ACHN (cell line): ENCODE measurements around the gene IL20.
A peak's percentile ranks its signal among the peaks of the same experiment; 100 is the strongest.

ENCODE experiments used
- DNase-seq: peaks from one replicate; pipeline ENCODE4 v3.0.0-alpha.2; 2015
- in situ Hi-C: cut with HindIII; loops from 2 replicates; pipeline ENCODE4 v1.10.0; 2017; ENCODE audit warnings: low sequenced_read_pairs, low pct_ligation_motif_present, low pct_unique_long_range_greater_than_20kb

Gene IL20

DNA sequence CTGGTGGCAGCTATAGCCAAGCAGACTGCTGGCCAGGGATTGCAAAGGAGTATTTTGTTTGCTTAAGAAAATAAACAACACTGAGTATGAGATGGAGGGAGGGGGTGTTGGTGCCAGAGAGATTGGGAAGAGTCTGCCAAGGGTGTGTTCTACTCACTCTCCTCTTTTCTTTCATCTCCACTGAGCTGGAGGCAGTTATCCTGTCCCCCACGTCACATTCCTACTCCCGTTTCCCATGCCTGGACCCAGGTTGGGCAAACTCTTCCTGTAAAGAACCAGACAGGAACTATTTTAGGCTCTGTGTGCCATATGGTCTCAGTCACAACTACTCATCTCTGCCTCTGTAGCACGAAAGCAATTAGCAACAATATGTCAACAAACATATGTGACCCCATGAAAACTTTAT lies 30.4 kb downstream of the IL20 start:
- no peak for DNase-seq
- in situ Hi-C loops = no loop called here

- in situ Hi-C loops = no loop called here
- DNase-seq = no peak
These were observed 30.8 kb downstream of the IL20 start for GRCh38 chr1:206896261-206896660.

- DNase-seq = no peak
- in situ Hi-C loops = no loop called here
These were observed 31.8 kb downstream of the IL20 start, which contains the start of gene IL24 for GRCh38 chr1:206897175-206897574. IL24 (plus strand) TSS chr1:206897443; CDS start chr1:206897833, 390 bp downstream.

DNA sequence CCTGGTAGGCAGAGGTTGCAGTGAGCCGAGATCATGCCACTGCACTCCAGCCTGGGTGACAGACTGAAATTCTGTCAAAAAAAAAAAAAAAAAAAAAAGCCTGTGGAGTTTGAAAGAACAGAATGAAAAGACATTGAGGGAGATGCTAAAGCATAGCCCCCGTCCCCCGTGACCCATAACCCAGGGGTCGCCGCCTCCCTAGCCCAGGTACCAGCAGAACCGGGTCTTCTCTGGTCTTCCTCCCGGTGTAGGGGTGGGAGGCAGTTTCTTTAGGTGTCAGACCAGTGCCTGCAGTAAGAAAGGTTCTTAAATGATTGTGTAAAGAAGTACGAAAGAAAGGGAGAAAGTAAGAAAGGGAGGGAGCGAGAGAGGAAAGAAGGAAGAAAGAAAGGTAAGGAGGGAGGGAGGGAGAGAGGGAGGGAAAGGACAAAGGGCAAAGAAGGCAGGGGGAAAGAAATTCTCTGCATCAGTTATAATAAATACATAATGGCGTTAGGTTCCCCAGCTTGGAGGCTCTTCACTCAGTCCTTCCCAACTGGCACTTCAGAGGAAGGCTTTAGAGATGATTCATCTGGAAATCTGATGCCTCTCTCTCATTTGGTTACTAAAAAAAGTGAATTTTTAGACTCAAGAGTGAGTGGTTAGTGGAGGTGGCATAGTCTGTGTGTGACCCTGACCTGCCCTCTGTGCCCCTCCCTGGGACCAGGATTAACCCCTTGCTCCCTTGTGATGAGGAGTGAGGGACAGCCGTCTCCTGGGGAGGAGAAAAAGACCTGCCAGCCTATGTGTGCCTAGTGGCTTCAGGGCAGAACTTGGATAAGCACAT lies 32.9 kb downstream of the IL20 start:
- in situ Hi-C loops = no loop called here
- peak; percentile 28 for DNase-seq

DNA sequence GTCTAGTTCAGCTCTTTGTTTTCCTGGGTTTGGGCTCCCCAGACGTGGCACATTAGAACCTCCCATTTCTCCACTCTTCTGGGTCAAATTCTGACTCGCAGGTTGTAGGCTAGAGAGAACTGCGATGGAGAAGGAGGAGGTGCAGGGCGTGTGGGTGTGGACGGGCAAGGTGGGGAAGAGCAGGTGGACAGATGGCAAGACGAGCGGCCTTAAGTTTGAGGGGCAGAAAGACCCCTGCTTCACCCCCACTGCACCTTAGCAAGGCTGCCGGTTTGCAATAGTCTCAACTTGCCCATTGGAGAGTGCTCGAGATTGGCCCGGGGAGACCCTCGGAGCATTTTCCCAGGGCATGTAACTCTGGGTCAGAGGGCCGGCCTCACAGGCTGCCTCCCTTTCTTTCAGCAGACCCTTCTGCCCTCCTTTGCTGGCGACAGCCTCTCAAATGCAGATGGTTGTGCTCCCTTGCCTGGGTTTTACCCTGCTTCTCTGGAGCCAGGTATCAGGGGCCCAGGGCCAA lies 33.5 kb downstream of the IL20 start:
- in situ Hi-C loops = no loop called here
- DNase-seq = no peak

DNA sequence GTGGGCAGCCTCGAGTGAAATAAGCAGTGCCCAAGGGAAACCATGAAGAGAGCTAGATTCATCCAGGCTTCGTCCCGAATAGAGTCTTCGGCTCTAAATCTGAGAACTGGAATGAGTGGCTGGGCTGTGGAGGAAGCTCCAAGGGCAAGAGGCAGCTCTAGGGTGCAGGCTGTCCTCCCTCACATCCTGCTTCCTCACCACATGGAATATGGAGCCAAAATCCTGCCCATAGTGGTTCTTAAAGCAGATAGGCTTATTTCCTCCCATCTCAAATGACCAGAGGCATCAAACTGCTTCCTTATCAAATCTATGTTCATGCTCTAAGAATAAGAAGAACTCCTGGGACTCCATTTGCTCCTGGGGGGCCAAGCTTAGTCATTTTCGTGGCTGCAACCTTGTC lies 34.3 kb downstream of the IL20 start:
- in situ Hi-C loops = no loop called here

GRCh38 chr1:206900149-206900548 lies 34.7 kb downstream of the IL20 start:
- no peak for DNase-seq
- in situ Hi-C loops = no loop called here

More for the DNA sequence above, 34.3 kb downstream of the IL20 start:
- no peak for DNase-seq

DNA sequence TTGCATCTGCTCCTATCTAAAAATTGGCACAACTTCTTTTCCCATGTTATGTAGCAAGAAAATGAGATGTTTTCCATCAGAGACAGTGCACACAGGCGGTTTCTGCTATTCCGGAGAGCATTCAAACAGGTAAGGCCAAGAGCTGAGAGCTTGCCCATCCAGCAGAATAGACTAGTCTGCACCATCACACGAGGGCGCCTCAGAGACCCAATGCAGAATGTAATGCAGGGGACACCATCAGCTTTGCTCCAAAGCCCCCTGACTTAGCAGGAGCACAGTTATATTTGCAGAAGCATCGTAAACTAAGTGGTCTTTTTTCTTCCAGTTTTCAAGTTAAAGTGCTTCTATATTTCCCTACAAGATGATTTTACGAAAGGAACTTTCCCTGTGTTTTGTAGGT lies 36.5 kb downstream of the IL20 start:
- in situ Hi-C loops = no loop called here
- DNase-seq = no peak

GRCh38 chr1:206902702-206903101 lies 37.3 kb downstream of the IL20 start:
- in situ Hi-C loops = no loop called here
- DNase-seq = no peak

DNA sequence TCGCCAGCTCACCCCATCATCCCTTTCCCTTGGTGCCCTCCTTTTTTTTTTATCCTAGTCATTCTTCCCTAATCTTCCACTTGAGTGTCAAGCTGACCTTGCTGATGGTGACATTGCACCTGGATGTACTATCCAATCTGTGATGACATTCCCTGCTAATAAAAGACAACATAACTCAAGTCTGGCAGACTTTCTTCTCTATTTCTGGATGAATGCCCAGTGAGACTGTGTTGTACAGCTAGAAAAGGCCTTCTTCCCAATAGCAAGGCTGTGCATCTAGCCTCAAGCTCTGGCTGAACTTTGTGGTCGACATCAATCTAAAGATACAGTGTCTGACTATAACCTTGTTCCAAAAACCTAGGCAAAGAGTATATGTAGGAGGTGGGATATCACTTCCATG lies 38.3 kb downstream of the IL20 start:
- no peak for DNase-seq
- in situ Hi-C loops = no loop called here

DNA sequence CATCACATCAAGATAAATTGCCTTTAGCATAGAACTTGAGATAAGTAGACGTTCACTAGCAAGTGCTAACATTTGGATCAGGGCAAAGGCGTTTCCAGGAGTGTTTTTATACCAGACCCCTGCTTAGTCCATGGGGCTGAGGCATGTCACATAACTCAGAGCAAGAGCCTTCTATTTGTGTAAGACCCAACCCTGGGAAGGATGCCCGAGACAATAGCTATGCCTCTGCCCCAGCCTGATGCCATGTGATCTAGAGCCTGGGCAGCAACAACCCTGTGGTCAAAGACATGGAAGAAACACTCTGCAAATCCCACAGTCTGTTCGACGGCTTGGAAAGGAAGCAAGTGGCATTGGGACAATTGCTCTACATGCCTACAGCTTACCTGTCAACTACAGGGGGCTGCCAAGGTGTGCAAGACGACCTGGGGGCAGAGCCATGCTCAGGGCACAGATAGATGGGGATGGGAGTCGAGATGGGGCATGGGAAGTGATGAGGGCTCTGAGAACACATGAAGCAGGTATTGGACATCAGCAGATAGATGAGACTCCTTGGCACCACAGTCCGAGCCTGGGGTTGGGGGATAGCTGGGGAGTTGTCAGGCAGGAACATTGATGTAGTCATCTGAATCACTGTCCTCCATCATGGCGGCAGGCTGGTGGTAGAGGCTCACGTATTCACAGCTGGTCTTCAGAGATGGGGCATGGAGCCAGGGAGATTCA lies 39.2 kb downstream of the IL20 start:
- DNase-seq = no peak
- in situ Hi-C loops = no loop called here

DNA sequence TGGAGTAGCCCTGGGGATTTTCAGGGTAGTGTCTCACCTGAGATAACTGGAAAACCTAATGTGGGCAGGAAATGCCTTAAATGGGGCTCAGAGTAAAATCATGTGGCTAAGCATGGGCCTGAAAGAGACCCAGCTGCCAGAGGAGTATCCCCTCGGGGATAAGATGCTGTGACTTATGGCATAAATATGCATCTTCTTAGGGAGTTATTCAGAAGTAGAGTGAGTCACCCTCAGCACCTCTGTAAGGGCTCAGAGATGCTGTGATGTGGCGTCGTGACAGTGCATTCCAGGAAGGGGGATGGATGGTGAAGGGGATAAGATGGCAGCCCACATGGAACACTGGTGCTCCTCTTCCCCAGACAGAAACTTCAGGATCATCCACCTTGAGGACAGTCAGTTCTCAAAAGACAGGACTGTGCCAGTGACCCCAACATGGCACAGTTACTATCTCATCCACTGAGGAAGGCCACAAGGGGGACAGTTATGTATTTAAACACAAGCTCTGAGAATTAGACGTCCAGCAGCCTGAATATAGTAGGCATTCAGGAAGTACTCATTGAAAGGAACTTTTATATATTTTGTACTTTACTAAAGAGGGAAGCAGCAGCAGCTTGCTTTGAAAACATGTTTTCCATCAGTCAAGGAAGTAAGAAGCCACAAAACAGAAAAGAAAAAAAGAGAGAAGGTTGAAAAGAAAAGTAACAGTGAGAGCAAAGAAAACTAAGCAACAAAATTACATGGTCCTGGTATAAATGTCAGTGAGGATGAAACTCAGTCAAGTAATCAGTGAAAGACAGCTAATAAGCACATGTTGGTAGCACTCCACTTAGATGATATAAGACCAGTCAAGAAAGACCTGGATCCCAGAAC lies 40.1 kb downstream of the IL20 start:
- DNase-seq = peak; percentile 78
- in situ Hi-C loops = no loop called here

DNA sequence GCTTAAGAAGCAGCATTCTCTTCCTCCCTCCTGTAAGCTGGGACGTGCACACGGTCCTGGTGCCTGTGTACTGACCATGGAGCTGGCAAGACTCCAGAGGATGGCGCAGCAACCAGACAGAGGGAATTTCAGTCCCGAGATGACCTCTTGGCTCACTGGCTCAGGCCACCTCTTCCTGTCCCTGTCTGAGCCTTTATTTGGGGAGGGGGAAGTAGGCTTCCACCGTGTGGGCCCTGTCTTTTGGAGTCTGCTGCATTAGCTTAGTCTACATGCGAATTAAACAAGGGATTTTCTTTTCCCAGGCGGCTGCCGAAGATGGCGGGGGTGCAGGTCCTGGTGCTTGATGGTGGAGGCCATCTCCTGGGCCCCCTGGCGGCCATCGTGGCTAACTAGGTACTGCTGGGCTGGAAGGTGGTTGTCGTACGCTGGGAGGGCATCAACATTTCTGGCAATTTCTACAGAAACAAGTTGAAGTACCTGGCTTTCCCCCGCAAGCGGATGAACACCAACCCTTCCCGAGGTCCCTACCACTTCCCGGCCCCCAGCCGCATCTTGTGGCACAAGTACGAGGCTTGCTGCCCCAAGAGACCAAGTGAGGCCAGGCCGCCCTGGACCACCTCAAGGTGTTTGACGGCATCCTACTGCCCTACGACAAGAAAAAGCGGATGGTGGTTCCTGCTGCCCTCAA lies 42.0 kb downstream of the IL20 start:
- no peak for DNase-seq
- in situ Hi-C loops = no loop called here

DNA sequence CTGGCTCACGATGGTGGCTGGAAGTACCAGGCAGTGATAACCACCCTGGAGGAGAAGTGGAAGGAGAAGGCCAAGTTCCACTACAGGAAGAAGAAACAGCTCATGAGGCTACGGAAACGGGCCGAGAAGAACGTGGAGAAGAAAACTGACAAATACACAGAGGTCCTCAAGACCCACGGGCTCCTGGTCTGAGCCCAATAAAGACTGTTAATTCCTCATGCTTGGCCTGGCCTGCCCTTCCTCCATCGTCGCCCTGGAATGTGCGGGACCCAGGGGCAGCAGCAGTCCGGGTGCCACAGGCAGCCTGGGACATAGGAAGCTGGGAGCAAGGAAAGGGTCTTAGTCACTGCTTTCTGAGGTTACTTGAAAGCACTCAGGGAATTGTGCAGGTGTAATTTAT lies 42.6 kb downstream of the IL20 start:
- no peak for DNase-seq
- in situ Hi-C loops = no loop called here

DNA sequence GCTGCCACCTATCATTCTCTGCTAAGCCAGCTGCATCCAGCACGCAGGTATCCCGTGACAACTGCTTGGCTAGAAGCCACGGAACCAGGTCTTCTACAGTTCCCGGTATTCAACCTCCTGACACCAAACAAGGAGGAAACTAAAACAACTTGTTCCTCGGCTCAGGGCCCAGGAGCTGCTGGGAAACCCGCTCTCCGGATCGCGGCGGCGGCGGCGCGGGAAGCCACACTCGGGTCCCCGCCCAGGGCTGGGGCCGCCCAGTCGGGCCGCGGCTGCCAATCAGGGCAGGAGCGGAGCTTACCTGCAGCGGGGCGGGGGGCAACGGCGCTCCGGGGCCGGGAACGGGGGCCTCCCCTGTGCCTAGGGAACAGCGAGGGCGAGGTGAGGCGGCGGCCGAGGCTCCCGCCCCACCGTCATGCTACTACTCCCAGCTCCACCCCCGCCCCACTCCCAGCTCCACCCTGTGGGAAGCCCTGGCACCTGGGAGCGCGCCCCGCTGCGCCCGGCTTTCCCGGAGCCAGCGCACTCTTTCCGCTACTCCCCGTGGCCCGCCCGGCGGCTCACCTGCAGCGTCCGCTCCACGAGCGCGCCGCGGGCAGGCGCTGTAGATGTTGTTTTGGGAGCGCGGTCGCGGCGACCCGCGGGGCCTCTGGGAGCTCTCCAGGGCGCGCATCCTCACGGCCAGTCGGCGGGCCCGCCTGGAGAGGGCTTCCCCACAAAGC lies 43.9 kb downstream of the IL20 start:
- DNase-seq = peak; percentile 27
- in situ Hi-C loops = no loop called here

- in situ Hi-C loops = no loop called here
- DNase-seq = no peak
These were observed 44.5 kb downstream of the IL20 start for GRCh38 chr1:206909883-206910318.

DNA sequence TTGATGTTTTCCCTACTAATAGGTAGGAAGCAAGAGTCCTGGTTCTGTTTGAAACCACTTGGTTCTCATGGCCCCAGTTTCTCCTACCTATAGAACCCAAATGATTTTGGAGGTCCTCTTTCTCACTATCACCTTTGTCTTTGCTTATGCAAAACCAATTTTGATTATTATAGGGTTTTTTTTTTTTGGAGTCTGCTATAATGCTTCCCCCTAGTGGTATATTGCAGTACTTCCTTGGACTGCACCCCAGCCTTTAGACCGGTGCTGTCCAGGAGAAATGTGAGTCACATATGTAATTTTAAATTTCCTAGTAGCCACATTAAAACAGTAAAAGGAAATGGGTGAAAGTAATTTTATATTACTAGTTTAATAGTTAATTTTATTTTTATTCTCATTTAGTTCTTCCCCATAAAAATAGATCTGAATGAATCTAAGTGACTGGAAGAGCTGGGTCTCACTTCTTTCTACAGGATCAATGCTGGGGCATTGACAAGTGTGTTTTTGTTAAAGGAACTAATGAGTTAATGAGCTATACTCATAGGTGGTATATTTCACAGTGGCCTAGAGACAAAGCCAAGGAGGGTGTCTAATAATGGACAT lies 45.7 kb downstream of the IL20 start:
- DNase-seq = peak; percentile 68
- in situ Hi-C loops = no loop called here
